ENCODE results near the gene SENP1. TPM values are rescaled to one million over a fixed set of nuclear protein-coding genes. Genes with fewer than 3 reads are reported as not detected.

SENP1 gene
- total RNA-seq, 1 experiment from 2014 or later: 28.8 TPM

DNA sequence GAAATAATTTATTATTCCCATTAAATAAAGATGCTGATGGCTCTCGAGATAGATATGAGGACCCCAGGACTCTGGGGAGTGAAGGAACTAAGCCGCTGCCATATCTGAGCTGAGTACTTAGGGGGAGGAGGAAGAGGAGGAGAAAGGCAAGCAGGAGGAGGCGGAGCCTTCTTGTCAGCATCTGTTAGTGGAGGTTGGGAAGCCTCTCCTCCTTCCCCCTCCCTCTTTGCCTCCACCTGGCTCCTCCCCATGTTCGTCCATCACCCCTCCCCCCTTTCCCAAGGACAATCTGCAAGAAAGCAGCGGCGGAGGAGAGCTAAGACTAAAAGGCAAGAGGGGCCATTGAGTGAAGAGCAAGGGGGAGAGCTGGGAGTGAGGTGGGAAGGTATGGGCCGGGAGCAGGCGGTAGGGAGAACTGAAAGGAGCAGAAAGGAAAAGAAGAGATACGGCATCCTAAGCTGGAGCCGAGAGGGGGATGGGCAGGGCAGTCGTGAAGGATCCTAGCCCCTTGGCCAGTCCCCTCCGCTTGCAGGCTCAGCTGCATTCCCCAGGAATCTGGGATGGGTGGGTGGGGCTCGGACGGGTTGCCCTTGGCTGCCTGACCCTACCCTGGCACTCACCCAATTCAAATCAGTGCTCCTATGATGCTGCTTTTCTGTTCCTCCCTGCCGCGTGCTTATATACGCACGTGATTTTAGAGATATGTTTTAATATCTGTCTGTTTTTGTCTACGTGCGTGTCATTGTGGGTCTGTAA, 13.4 kb upstream of the SENP1 start, which contains the start of gene PFKM:
TSS of gene PFKM (plus strand) at position 287 of the 756 bp plus-strand sequence. CDS start 3,411 bp downstream, outside the sequence.
- Histone ChIP-seq H4K91ac (ENCODE audit: insufficient read length, low read depth, low read length) (no peak within 1 kb of the TSS), H3K18ac (ENCODE audit: insufficient read length, low read depth, low read length) (peak within 1 kb of the TSS; percentile 91), H3K9me3 (ENCODE audit: control insufficient read depth, low read depth, low read length) (no peaks in the 10 kb centered on the region), H4K5ac (ENCODE audit: insufficient read length, low read depth, low read length) (no peak within 1 kb of the TSS), H3K27me3 (ENCODE audit: insufficient read depth, low read length) (no peaks in the 10 kb centered on the region), H3K4ac (ENCODE audit: low read depth, low read length) (no peak within 1 kb of the TSS), H2AFZ (ENCODE audit: low read length) (peak within 1 kb of the TSS; percentile 69), H3K56ac (ENCODE audit: insufficient read length, low read depth, low read length) (no peak within 1 kb of the TSS), H2BK120ac (ENCODE audit: low read depth, low read length, poor library complexity, severe bottlenecking) (no peak within 1 kb of the TSS), H4K20me1 (ENCODE audit: control insufficient read depth, insufficient read depth, insufficient read length) (no peaks in the 10 kb centered on the region), H3K23me2 (ENCODE audit: insufficient read length, low read depth, low read length, poor library complexity, severe bottlenecking) (peaks cover 8% of the 10 kb centered on the region), H3K79me2 (ENCODE audit: insufficient read depth, low read length) (peaks cover 6% of the 10 kb centered on the region; the same call in 1 of the 2 replicates), H2BK20ac (ENCODE audit: low read depth, low read length, poor library complexity, severe bottlenecking) (no peak within 1 kb of the TSS), H2BK12ac (ENCODE audit: insufficient read length, low read depth, low read length) (no peak within 1 kb of the TSS), H4K8ac (replicated peaks; ENCODE audit: insufficient read length, low read depth, low read length) (no peak within 1 kb of the TSS), H2BK5ac (ENCODE audit: insufficient read length, low read length) (peak within 1 kb of the TSS; percentile 54), H3K14ac (ENCODE audit: insufficient read depth, low read length) (peak within 1 kb of the TSS; percentile 76), H3K9ac (ENCODE audit: extremely low read depth, insufficient read length, low read length) (peak within 1 kb of the TSS; percentile 85), H3K4me2 (ENCODE audit: insufficient read depth, insufficient read length, low read length) (peak within 1 kb of the TSS; percentile 94), H3K23ac (ENCODE audit: insufficient read length, low read depth, low read length) (no peak within 1 kb of the TSS), H3K27ac (ENCODE audit: insufficient read length, low read depth, low read length) (peak within 1 kb of the TSS; percentile 61), H3T11ph (ENCODE audit: low read length) (no peak within 1 kb of the TSS), H2BK15ac (ENCODE audit: low read depth, low read length) (no peak within 1 kb of the TSS), H2AK5ac (ENCODE audit: insufficient read length, low read length) (no peak within 1 kb of the TSS), H3K79me1 (ENCODE audit: insufficient read depth, low read depth, low read length, poor library complexity, severe bottlenecking) (no peaks in the 10 kb centered on the region), H3K4me1 (ENCODE audit: insufficient read depth, low read length) (no peaks in the 10 kb centered on the region; the same call in 1 of the 2 replicates)
- Mint-ChIP-seq H3K4me3 (peak within 1 kb of the TSS; percentile 90 to 98), H3K4me1 (peaks cover 21% of the 10 kb centered on the region in 2 experiments), H3K27ac (peak within 1 kb of the TSS; percentile 96 to 98 (median 97)), H3K9me3 (peaks cover 7 to 11% of the 10 kb centered on the region in 2 experiments), H3K27me3 (ENCODE audit: low read depth) (peaks cover 14% of the 10 kb centered on the region), H3K36me3 (ENCODE audit: insufficient read depth in 1 of 3, low read depth in 3 of 3) (peaks cover 0 to 16% (median 10%) of the 10 kb centered on the region in 3 experiments; a peak in 6 of 7 replicates)
- TF ChIP-seq, protein P1, sequence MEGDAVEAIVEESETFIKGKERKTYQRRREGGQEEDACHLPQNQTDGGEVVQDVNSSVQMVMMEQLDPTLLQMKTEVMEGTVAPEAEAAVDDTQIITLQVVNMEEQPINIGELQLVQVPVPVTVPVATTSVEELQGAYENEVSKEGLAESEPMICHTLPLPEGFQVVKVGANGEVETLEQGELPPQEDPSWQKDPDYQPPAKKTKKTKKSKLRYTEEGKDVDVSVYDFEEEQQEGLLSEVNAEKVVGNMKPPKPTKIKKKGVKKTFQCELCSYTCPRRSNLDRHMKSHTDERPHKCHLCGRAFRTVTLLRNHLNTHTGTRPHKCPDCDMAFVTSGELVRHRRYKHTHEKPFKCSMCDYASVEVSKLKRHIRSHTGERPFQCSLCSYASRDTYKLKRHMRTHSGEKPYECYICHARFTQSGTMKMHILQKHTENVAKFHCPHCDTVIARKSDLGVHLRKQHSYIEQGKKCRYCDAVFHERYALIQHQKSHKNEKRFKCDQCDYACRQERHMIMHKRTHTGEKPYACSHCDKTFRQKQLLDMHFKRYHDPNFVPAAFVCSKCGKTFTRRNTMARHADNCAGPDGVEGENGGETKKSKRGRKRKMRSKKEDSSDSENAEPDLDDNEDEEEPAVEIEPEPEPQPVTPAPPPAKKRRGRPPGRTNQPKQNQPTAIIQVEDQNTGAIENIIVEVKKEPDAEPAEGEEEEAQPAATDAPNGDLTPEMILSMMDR (conservative IDR thresholded peaks at IDR 0.05): no peak
- peak; percentile 97 for DNase-seq
- no CpG with 5 or more reads among the region's 20 CpGs for WGBS (ENCODE audit: extremely low coverage, insufficient read length, low lambda C conversion rate)
